NOMO-1 (cell line): ENCODE results near the gene CMTM4.
"Not testable (repeated sequence)": the region's sequence is repeated elsewhere in the genome, so short reads cannot be mapped to it uniquely, and the experiment has no call there.

Source experiments
- DNase-seq, 2 experiments: peaks; one replicate each; lab custom pipeline; 2025; ENCODE audit not compliant: unreplicated experiment in 2 of 2; lab: John Stamatoyannopoulos, UW

Gene CMTM4

GRCh38 chr16:66677179-66677578, 19.4 kb downstream of the CMTM4 start:
- no peak for DNase-seq

GRCh38 chr16:66676599-66676998, 19.9 kb downstream of the CMTM4 start:
- DNase-seq = no peak

GRCh38 chr16:66673691-66674090, 22.9 kb downstream of the CMTM4 start:
- no peak for DNase-seq

GRCh38 chr16:66670691-66671388, 25.7 kb downstream of the CMTM4 start:
- DNase-seq = no peak

GRCh38 chr16:66668777-66669444, 27.6 kb downstream of the CMTM4 start:
- DNase-seq = no peak

GRCh38 chr16:66667944-66668343, 28.6 kb downstream of the CMTM4 start:
- DNase-seq = no peak

GRCh38 chr16:66662445-66663194, 33.9 kb downstream of the CMTM4 start:
- peak; percentile 10 to 31 for DNase-seq

- DNase-seq = not testable (repeated sequence)
Observed at GRCh38 chr16:66661671-66662346, 34.7 kb downstream of the CMTM4 start.

- no peak for DNase-seq
Observed at GRCh38 chr16:66661210-66661560, 35.4 kb downstream of the CMTM4 start.

- peak in 1 of 2 experiments; percentile 35 for DNase-seq
Observed at GRCh38 chr16:66660422-66661209, 35.9 kb downstream of the CMTM4 start.

GRCh38 chr16:66658860-66659190, 37.7 kb downstream of the CMTM4 start:
- DNase-seq = no peak

- DNase-seq = peak; percentile 46 to 57
Observed at GRCh38 chr16:66658143-66658859, 38.2 kb downstream of the CMTM4 start.

- DNase-seq = no peak
Observed at GRCh38 chr16:66656547-66656946, 40.0 kb downstream of the CMTM4 start.

- peak; percentile 14 to 56 for DNase-seq
Observed at GRCh38 chr16:66653581-66654350, 42.8 kb downstream of the CMTM4 start.

GRCh38 chr16:66652661-66653360, 43.7 kb downstream of the CMTM4 start:
- no peak for DNase-seq

- peak; percentile 70 to 80 for DNase-seq
Observed at GRCh38 chr16:66651965-66652364, 44.6 kb downstream of the CMTM4 start.

GRCh38 chr16:66651474-66651765, 45.1 kb downstream of the CMTM4 start:
- DNase-seq = no peak

GRCh38 chr16:66650707-66651473, 45.7 kb downstream of the CMTM4 start:
- peak; percentile 52 to 87 for DNase-seq
